ENCODE measurements around the gene SLC6A3.

- no peak for TF ChIP-seq CTCF (IDR thresholded peaks at IDR 0.05)
- TF ChIP-seq POLR2A (IDR thresholded peaks at IDR 0.05): no peak
- TF ChIP-seq EP300 (IDR thresholded peaks at IDR 0.05; ENCODE audit: low read depth): no peak
These were observed 3.3 kb upstream of the SLC6A3 start for GRCh38 chr5:1448511-1449011.
